ENCODE data around the gene APBB1.

- TF ChIP-seq CTCF (IDR thresholded peaks at IDR 0.05) (no peak), POLR2A (IDR thresholded peaks at IDR 0.05) (no peak)
Measured at GRCh38 chr11:6431861-6432260, 13.0 kb upstream of the APBB1 start.
